Hematopoietic multipotent progenitor cell treated with erythropoietin and hydrocortisone succinate and interleukin-3 and kit ligand, for 8 days (in vitro differentiated cells): ENCODE results near the gene KRT35.

Experiments
- DNase-seq: peaks from one replicate; pipeline ENCODE4 v3.0.0-alpha.2; 2015

The KRT35 gene

GRCh38 chr17:41511716-41512115 is 30.8 kb upstream of the KRT35 start:
- peak; percentile 13 for DNase-seq

GRCh38 chr17:41511116-41511515 is 30.2 kb upstream of the KRT35 start:
- DNase-seq: peak; percentile 92

DNA sequence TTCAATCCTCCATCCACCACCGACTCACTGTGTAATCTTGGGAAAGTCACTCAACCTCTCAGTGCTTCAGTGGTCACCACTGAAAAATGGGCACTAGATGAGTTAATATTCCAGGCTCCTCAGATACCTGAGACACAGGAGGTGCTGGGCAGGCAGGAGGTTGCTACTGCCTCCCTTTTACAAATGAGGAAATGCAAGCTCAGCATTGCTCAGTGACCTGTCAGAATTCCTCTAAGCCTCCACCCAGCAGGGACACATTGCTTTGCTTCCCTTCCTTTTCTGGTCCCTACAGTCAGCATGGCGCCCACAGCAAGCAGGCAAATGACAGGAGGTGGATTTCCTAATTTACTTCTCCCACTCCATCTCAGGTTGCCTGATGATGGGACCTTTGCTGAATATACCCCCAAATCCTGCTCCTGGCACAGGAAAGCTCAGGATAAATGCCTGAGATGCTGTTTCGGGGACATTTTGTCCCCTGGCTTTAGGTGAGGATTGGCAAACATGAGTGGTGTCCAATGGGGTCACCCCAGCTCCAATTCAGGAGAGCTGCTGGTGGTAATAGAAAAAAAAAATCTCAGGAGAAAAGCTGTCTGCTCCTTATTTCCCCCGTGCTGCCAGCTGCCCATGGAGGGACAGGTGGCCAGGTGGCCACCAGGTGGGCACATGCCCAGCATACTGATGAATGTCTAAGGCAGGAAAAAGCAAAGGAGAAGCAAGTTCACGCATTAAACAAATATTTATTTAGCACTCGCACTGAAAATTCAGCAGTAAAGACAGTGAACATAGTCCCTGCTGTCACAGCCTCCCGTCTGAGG is 29.5 kb upstream of the KRT35 start:
- no peak for DNase-seq

DNA sequence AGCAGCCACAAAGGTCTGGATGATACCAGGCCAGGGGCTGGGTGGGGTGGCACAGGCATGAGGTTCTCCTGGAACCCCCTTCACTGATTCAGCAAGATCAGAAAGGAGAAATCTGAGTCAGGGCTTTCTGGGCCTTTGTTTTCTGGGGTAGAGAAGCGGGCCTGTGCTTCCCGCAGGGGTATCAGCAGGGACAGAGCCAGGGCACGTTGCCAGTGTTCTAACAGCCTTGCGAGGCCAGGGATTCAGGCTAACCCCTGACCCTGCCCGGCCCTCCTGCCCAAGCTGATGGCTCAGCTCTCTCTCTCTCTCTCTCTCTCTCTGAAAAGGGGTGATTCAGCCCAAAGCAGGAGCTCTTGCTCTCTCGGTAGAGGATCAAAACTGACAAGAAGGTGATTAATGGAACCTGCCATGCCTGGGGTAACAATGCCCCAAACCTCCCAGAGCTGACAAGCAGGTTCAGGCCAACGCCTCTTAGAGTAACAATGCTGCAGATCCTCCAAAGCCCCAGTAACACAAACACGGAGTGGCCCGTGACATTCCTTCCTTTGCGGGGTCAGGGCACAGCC is 26.4 kb upstream of the KRT35 start:
- DNase-seq: peak; percentile 4

DNA sequence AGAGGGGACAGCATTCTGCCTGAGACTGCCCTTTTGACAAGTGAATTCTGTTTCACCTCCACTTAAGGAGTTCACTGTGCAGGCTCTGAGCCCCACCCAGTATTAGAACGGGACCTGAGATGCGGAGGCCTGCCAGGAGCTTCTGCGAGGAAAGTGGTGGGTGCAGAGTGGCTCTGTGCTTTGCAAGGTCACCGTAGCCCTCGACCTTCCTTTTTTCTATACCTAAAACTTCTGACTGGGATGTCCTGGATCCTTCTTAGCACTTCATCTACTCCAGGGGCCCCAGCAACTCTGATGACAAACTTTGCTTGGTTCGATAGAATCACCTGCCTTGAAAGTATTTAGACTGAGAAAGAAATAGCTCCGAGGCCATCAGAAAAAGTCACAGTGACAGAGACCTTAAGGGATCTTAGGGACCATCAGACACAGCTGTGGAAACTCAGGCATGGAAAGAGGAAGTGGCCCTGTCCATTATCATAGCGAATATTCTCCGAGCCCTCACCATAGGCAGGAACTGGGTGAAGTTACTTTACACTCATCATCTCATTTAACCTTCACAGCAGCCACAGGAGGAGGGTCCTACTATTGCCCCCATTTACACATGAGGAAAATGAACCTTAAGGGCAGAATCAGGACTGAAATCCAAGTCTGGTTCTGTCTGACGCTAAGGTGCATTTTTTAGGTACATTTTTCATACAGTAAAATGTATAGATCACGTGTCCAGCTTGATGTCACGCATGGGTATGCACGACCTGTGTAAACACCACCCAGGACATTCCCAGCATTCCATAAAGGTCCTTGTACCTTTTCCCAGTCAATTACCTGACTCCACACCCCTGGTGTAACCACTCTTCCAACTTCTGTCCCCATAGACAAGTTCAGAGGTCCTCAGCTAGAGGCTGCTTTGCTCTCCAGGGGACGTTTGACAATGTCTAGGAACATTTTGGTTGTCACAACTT is 25.1 kb upstream of the KRT35 start:
- peak; percentile 13 for DNase-seq

DNA sequence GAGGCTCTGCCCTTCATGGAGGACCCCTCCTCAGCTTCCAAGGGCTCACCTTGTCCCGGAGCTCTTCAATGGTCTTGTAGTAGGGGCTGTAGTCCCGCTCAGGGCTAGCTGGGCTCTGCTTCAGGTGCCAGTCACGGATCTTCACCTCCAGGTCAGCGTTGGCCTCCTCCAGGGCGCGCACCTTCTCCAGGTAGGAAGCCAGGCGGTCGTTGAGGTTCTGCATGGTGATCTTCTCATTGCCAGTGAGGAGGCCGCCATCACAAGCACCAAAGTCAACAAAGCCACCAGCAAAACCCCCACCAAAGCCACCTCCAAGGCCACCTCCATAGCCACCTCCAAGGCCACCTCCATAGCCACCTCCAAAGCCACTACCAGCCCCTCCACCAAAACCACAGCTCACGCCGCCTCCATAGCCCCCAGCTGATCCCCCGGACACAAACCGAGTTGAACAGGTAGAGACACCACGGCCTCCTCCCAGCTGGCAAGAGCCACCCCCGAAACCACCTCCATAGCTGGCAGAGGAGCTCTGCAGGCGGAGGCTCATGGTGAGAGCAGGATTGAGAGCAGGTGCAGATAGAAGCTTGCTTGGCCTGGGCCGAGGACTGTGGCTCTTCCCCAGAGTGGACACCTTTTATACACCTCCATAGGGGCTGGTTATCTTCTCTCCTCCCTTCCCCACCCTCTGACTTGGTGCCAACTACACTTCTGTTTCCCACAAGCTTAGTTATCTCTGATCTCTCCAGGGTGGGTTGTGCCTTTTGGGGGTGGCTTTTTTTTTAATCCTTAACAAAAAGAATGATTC is 24.3 kb upstream of the KRT35 start, which contains the start of gene KRT13:
KRT13 (minus strand) TSS at position 606 of the 802 bp plus-strand sequence; CDS start at position 544, 62 bp downstream.
- DNase-seq: peak; percentile 86

- DNase-seq: peak; percentile 30
These were observed 23.5 kb upstream of the KRT35 start for GRCh38 chr17:41504246-41504977.

DNA sequence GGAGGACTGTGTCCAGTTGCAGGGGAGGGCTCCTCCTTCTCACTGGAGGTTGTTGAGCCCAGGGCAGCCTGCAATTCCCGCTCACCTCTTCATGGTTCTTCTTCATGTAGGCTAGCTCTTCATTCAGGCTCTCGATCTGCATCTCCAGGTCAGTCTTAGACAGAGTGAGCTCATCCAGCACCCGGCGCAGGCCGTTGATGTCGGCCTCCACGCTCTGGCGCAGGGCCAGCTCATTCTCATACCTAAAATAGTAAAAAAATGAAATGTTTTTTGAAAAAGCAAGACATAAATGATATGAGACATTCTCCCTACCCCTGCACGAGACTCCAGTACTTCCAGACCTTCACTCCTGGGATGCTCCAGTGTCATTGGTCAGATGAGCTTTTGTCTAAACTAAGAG is 22.3 kb upstream of the KRT35 start:
- no peak for DNase-seq

- peak; percentile 88 for DNase-seq
These were observed 19.4 kb upstream of the KRT35 start for GRCh38 chr17:41500131-41500911.

- DNase-seq: no peak
These were observed 18.8 kb upstream of the KRT35 start for GRCh38 chr17:41499714-41500113.

DNA sequence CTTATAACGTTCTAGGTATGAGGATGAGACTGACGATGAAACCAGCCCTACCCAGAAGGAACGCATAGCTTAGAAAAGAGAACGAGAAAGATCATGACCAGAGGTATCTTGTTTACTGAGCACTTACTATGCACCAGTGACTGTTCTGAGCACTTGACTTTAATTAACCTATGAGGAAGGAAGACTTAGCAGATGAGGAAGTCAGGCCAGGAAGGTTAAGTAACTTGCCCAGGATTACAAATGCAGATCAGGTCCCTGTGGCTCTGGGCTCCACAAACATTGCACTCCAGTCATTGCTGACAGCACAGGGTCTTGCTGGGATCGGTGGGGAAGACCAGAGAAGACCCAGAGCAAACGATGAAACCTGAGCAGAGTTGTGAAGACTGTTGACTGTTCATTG is 17.3 kb upstream of the KRT35 start:
- peak; percentile 25 for DNase-seq

- DNase-seq: peak; percentile 95
These were observed 16.0 kb upstream of the KRT35 start for GRCh38 chr17:41496803-41497484.

GRCh38 chr17:41494524-41494923 is 13.6 kb upstream of the KRT35 start:
- no peak for DNase-seq

GRCh38 chr17:41492771-41493170 is 11.8 kb upstream of the KRT35 start:
- DNase-seq: peak; percentile 8

DNA sequence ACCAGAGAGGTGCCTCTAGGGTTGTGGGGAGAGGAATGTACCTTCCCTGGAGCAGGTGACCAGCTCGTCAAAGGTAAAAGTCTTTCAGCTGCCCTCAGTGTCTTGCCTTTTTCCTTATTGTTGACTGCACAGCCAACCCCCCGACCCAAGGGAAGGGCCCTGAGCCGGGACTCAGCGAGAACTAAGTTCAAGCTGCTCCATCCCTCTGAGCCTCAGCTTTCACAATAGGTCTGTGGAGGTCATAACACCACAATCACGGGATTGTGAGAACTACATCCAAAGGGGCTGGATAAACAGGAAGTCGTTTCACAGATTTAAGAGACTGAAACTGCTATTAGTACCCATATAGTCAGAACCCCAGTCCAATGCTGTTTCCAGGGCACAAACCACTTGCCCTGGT is 11.4 kb upstream of the KRT35 start:
- no peak for DNase-seq

- no peak for DNase-seq
These were observed 10.5 kb upstream of the KRT35 start for GRCh38 chr17:41491476-41491875.

DNA sequence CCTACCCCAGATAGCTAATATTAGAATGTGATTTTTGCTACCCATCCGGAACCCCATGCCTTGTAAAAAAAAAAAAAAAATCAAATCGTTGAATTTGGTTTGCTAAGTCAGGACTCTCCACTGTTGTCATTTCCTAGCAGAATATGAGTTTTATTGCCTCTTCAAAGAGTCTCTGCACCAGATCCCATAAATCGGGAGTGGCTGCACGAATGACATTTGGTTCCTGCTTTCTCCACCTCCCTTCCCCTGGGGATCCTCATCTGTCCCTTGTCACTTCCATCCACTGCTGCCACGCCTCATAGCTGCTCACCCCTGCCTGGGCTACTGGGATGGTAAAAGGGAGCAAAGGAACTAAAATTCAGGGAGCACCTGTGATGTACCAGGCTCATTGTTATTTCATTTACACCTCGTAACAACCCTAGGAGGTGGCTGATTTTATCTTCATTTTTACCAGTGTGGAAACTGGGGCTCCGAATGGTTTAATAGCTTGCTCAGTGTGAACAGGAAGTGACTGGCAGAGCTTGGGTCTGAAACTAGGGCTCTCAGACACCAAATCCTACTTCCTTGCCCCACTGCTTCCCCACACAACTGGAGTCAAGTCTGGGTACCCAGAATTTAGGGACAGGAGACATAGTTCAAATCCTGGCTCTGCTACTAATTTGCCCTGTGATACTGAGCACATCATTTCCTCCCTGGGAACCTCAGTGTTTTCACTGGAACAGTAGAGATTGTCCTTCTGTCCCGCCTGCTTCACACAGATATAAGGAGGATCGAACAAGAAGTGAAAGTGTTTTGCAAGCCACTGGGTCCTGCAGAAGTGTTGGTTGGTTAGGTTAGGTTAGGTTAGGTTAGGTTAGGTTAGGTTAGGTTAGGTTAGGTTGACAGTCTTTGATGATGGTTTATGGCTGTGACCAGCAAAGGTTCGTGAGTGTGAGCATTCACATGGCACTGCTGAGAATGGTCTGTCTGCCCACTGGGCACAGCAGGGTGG is 9.3 kb upstream of the KRT35 start:
- no peak for DNase-seq

DNA sequence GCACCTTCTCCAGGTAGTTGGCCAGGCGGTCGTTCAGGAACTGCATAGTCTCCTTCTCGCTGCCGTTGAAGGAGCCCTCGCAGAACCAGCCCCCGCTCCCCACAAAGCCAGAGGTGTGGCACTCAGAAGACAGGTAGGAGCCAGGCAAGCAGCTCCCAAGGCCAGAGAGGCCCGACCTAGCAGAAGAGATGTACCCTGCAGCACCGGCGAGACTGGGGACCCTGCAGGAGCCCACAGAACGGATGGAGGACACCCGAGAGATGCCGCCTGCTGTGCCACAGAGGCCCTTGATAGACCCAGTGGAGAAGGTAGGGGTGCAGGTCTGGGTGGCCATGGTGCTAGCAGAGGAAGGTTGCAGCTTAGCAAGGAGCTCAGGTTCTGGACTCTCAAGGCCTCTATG is 8.6 kb upstream of the KRT35 start, which contains the start of gene KRT36:
KRT36 (minus strand) TSS at position 380 of the 400 bp plus-strand sequence; CDS start at position 334, 46 bp downstream.
- DNase-seq: no peak
